Hepatocyte (in vitro differentiated cells): Measurements from ENCODE around the gene AMBP. TPM values are rescaled to one million over a fixed set of nuclear protein-coding genes. Genes with fewer than 3 reads are reported as not detected.

Experiments used
- DNase-seq: peaks from one replicate; pipeline ENCODE4 v3.0.0-alpha.2; 2016; ENCODE audit warnings: low spot score
- H2AFZ ChIP-seq: fragments of 200-600 bp; sonication (generic); 2 replicates; pipeline ENCODE4 v1.6.0; 2016; ENCODE audit warnings: antibody characterized with exemption, mild to moderate bottlenecking
- H3K27ac ChIP-seq: fragments of 200-600 bp; sonication (generic); 2 replicates; pipeline ENCODE4 v1.5.1; 2016; ENCODE audit warnings: mild to moderate bottlenecking
- H3K27me3 ChIP-seq: fragments of 200-600 bp; sonication (generic); 2 replicates; pipeline ENCODE4 v1.6.1; 2016
- H3K36me3 ChIP-seq: fragments of 200-600 bp; sonication (generic); replicated peaks from 2 replicates; pipeline ENCODE4 v1.5.1; 2016; ENCODE audit warnings: low read depth; ENCODE audit not compliant: insufficient read depth
- H3K4me1 ChIP-seq: fragments of 200-600 bp; sonication (generic); 2 replicates; pipeline ENCODE4 v1.5.1; 2016; ENCODE audit warnings: mild to moderate bottlenecking, moderate library complexity; ENCODE audit not compliant: insufficient read depth
- H3K4me2 ChIP-seq: fragments of 200-600 bp; sonication (generic); 2 replicates; pipeline ENCODE4 v1.6.0; 2016
- H3K4me3 ChIP-seq: fragments of 200-600 bp; sonication (generic); 2 replicates; pipeline ENCODE4 v1.5.1; 2016; ENCODE audit warnings: mild to moderate bottlenecking
- H3K79me2 ChIP-seq: fragments of 200-600 bp; sonication (generic); 2 replicates; pipeline ENCODE4 v1.6.0; 2017; ENCODE audit warnings: mild to moderate bottlenecking
- H3K9me2 ChIP-seq: fragments of 200-600 bp; sonication (generic); replicated peaks from 2 replicates; pipeline ENCODE4 v1.6.0; 2017; ENCODE audit warnings: mild to moderate bottlenecking; ENCODE audit not compliant: insufficient read depth
- H3K9me3 ChIP-seq: fragments of 200-600 bp; sonication (generic); 2 replicates; pipeline ENCODE4 v1.5.1; 2016; ENCODE audit warnings: low read depth, mild to moderate bottlenecking
- H4K20me1 ChIP-seq: fragments of 200-600 bp; sonication (generic); 2 replicates; pipeline ENCODE4 v1.6.0; 2016; ENCODE audit warnings: mild to moderate bottlenecking; ENCODE audit not compliant: insufficient read depth, poor library complexity, severe bottlenecking
- CTCF ChIP-seq: fragments of 200-600 bp; sonication (generic); IDR thresholded peaks from 2 replicates; pipeline ENCODE4 v1.5.1; 2016; ENCODE audit warnings: antibody characterized with exemption, mild to moderate bottlenecking; ENCODE audit not compliant: poor library complexity
- EZH2 ChIP-seq: fragments of 200-600 bp; sonication (generic); IDR thresholded peaks from 2 replicates; pipeline ENCODE4 v1.6.1; 2016; ENCODE audit warnings: antibody characterized with exemption, mild to moderate bottlenecking, borderline replicate concordance
- EZH2phosphoT487 ChIP-seq: fragments of 200-600 bp; sonication (generic); IDR thresholded peaks from one replicate; pipeline ENCODE4 v1.6.1; 2018; ENCODE audit warnings: antibody characterized with exemption, mild to moderate bottlenecking, low read depth, moderate library complexity; ENCODE audit not compliant: unreplicated experiment, severe bottlenecking
- WGBS: methylation state at CpG from one replicate; pipeline ENCODE4 v1.1.6; 2016; ENCODE audit warnings: low lambda C conversion rate; ENCODE audit errors: missing lambda C conversion rate; 5-methylcytosine and 5-hydroxymethylcytosine counted together
- polyA plus RNA-seq: library from polyadenylated mRNA; unstranded; fragments of >200 nt; fragmentation: Nextera tagmentation; extraction: Ambion mirVana; gene quantifications from 2 replicates; pipeline ENCODE4 v1.2.1, GENCODE V29; 2016
- total RNA-seq: library from RNA; depleted of rRNA; stranded (reverse); fragments of >200 nt; gene quantifications from 2 replicates; pipeline ENCODE4 v1.2.3, GENCODE V29; 2014

Gene AMBP
- total and polyA plus RNA-seq, 2 experiments from 2014 or later: 713 to 833 TPM

GRCh38 chr9:114037961-114038723 is 40.0 kb downstream of the AMBP start:
- no peak for DNase-seq
- H3K4me2 ChIP-seq: no peak overlapping the region
- 88% methylated on average over 19 of the region's 19 CpGs for WGBS
- no peak overlapping the region for H3K4me3 ChIP-seq
- H4K20me1 ChIP-seq: no peaks in the 10 kb centered on the region
- no peaks in the 10 kb centered on the region for H3K79me2 ChIP-seq
- H3K27ac ChIP-seq: no peak overlapping the region
- no peaks in the 10 kb centered on the region for H3K9me3 ChIP-seq
- H3K36me3 ChIP-seq: peaks cover 2% of the 10 kb centered on the region
- no peaks in the 10 kb centered on the region for H3K27me3 ChIP-seq
- TF ChIP-seq CTCF (no peak), EZH2phosphoT487 (no peak), EZH2 (no peak)
- H3K9me2 ChIP-seq: no peaks in the 10 kb centered on the region
- no peaks in the 10 kb centered on the region for H3K4me1 ChIP-seq
- no peak overlapping the region for H2AFZ ChIP-seq

GRCh38 chr9:114037249-114037648 is 40.9 kb downstream of the AMBP start:
- 98% methylated on average over 5 of the region's 5 CpGs for WGBS
- H3K27ac ChIP-seq: no peak overlapping the region
- H3K4me3 ChIP-seq: no peak overlapping the region
- H3K27me3 ChIP-seq: no peaks in the 10 kb centered on the region
- peaks cover 2% of the 10 kb centered on the region for H3K36me3 ChIP-seq
- H2AFZ ChIP-seq: no peak overlapping the region
- H4K20me1 ChIP-seq: no peaks in the 10 kb centered on the region
- H3K4me1 ChIP-seq: no peaks in the 10 kb centered on the region
- no peak for TF ChIP-seq EZH2phosphoT487
- TF ChIP-seq CTCF: no peak
- no peak for TF ChIP-seq EZH2
- no peak overlapping the region for H3K4me2 ChIP-seq
- no peaks in the 10 kb centered on the region for H3K9me3 ChIP-seq
- DNase-seq: no peak
- no peaks in the 10 kb centered on the region for H3K9me2 ChIP-seq
- no peaks in the 10 kb centered on the region for H3K79me2 ChIP-seq

GRCh38 chr9:114035845-114036801 is 42.0 kb downstream of the AMBP start:
- Histone ChIP-seq H3K79me2 (no peaks in the 10 kb centered on the region), H4K20me1 (no peaks in the 10 kb centered on the region), H3K27ac (no peak overlapping the region), H3K36me3 (peaks cover 2% of the 10 kb centered on the region), H3K4me3 (no peak overlapping the region), H3K27me3 (no peaks in the 10 kb centered on the region), H3K4me1 (no peaks in the 10 kb centered on the region), H2AFZ (no peak overlapping the region), H3K9me2 (no peaks in the 10 kb centered on the region), H3K9me3 (no peaks in the 10 kb centered on the region), H3K4me2 (no peak overlapping the region)
- no peak for TF ChIP-seq EZH2phosphoT487
- no peak for TF ChIP-seq EZH2
- TF ChIP-seq CTCF: no peak
- no peak for DNase-seq
- WGBS: 94% methylated on average over 18 of the region's 18 CpGs
